Trophoblast cell (in vitro differentiated cells and primary cell): ENCODE measurements around the gene TRIP12.

ENCODE experiments used
- DNase-seq, 2 donors: peaks; one replicate each; pipeline ENCODE4 v3.0.0-alpha.2; 2016
- H2AFZ ChIP-seq: 2 replicates; pipeline ENCODE4 v1.6.1; 2013; ENCODE audit warnings: low read length, moderate library complexity, mild to moderate bottlenecking; ENCODE audit not compliant: insufficient read depth, poor library complexity
- H2AK5ac ChIP-seq: 2 replicates; pipeline ENCODE4 v1.6.1; 2013; ENCODE audit warnings: mild to moderate bottlenecking, low read length
- H2BK120ac ChIP-seq: 2 replicates; pipeline ENCODE4 v1.6.1; 2013; ENCODE audit warnings: low read length, mild to moderate bottlenecking, moderate library complexity; ENCODE audit not compliant: insufficient read depth, poor library complexity
- H2BK12ac ChIP-seq: 2 replicates; pipeline ENCODE4 v1.6.1; 2013; ENCODE audit warnings: mild to moderate bottlenecking, low read length, moderate library complexity
- H2BK5ac ChIP-seq: 2 replicates; pipeline ENCODE4 v1.6.1; 2013; ENCODE audit warnings: low read length, low read depth, moderate library complexity, mild to moderate bottlenecking; ENCODE audit not compliant: poor library complexity
- H3K14ac ChIP-seq: 2 replicates; pipeline ENCODE4 v1.6.1; 2013; ENCODE audit warnings: mild to moderate bottlenecking, low read length
- H3K18ac ChIP-seq: 2 replicates; pipeline ENCODE4 v1.6.1; 2013; ENCODE audit warnings: mild to moderate bottlenecking, low read length
- H3K23ac ChIP-seq: 2 replicates; pipeline ENCODE4 v1.6.1; 2013; ENCODE audit warnings: low read length
- H3K27ac ChIP-seq: 2 replicates; pipeline ENCODE4 v1.5.1; 2013; ENCODE audit warnings: low read depth, mild to moderate bottlenecking, inconsistent platforms, low read length, moderate library complexity
- H3K27me3 ChIP-seq: 2 replicates; pipeline ENCODE4 v1.6.1; 2013; ENCODE audit warnings: inconsistent platforms, mild to moderate bottlenecking, low read length, moderate library complexity; ENCODE audit not compliant: insufficient read depth
- H3K36me3 ChIP-seq, 2 experiments: 1 replicate in 1 of 2; 2 replicates in 1 of 2; pipeline ENCODE4 v1.6.1; 2013; ENCODE audit warnings: low read length in 2 of 2, mild to moderate bottlenecking in 2 of 2, moderate library complexity in 1 of 2; ENCODE audit not compliant: insufficient read depth in 2 of 2, control insufficient read depth in 1 of 2
- H3K4ac ChIP-seq: 2 replicates; pipeline ENCODE4 v1.6.1; 2013; ENCODE audit warnings: low read depth, mild to moderate bottlenecking, low read length, moderate library complexity
- H3K4me1 ChIP-seq, 2 experiments: 1 replicate in 1 of 2; 2 replicates in 1 of 2; pipeline ENCODE4 v1.6.1; 2013; ENCODE audit warnings: low read length in 2 of 2, mild to moderate bottlenecking in 2 of 2, moderate library complexity in 1 of 2; ENCODE audit not compliant: insufficient read depth in 2 of 2, control insufficient read depth in 1 of 2
- H3K4me2 ChIP-seq: 2 replicates; pipeline ENCODE4 v1.6.1; 2013; ENCODE audit warnings: inconsistent platforms, mild to moderate bottlenecking, low read length, moderate library complexity
- H3K4me3 ChIP-seq: 2 replicates; pipeline ENCODE4 v1.5.1; 2013; ENCODE audit warnings: mild to moderate bottlenecking, low read depth, low read length, inconsistent platforms
- H3K79me1 ChIP-seq: one replicate; pipeline ENCODE4 v1.6.1; 2013; ENCODE audit warnings: low read length
- H3K79me2 ChIP-seq: 2 replicates; pipeline ENCODE4 v1.6.1; 2013; ENCODE audit warnings: low read length, mild to moderate bottlenecking; ENCODE audit not compliant: control insufficient read depth, insufficient read depth, poor library complexity
- H3K9ac ChIP-seq: 2 replicates; pipeline ENCODE4 v1.6.1; 2013; ENCODE audit warnings: mild to moderate bottlenecking, low read length
- H3K9me3 ChIP-seq: 2 replicates; pipeline ENCODE4 v1.6.1; 2013; ENCODE audit warnings: low read depth, mild to moderate bottlenecking, control low read depth, inconsistent platforms, low read length; ENCODE audit not compliant: insufficient read depth
- H4K12ac ChIP-seq: 2 replicates; pipeline ENCODE4 v1.6.1; 2013; ENCODE audit warnings: low read depth, mild to moderate bottlenecking, low read length, moderate library complexity
- H4K8ac ChIP-seq: 2 replicates; pipeline ENCODE4 v1.6.1; 2013; ENCODE audit warnings: low read depth, mild to moderate bottlenecking, low read length, moderate library complexity
- H4K91ac ChIP-seq: one replicate; pipeline ENCODE4 v1.6.1; 2013; ENCODE audit warnings: low read depth, mild to moderate bottlenecking, low read length, moderate library complexity
- WGBS: extraction: QIAGEN DNeasy Blood & Tissue Kit; methylation state at CpG from one replicate; pipeline ENCODE4 v1.1.7; 2013; ENCODE audit warnings: missing lambda C conversion rate; ENCODE audit not compliant: insufficient read length, insufficient coverage; ENCODE audit errors: extremely low coverage; 5-methylcytosine and 5-hydroxymethylcytosine counted together

The TRIP12 gene

GRCh38 chr2:229887441-229887840, 34.4 kb downstream of the TRIP12 start:
- Histone ChIP-seq H3K79me2 (no peaks in the 10 kb centered on the region), H3K4ac (no peak overlapping the region), H3K9ac (no peak overlapping the region), H2BK120ac (no peak overlapping the region), H2AFZ (no peak overlapping the region), H3K23ac (no peak overlapping the region), H4K91ac (no peak overlapping the region), H4K12ac (no peak overlapping the region), H3K4me1 (no peaks in the 10 kb centered on the region), H3K9me3 (no peaks in the 10 kb centered on the region), H3K36me3 (peaks cover 2 to 8% of the 10 kb centered on the region in 2 experiments), H3K4me2 (no peak overlapping the region), H4K8ac (no peak overlapping the region), H2BK12ac (no peak overlapping the region), H3K27ac (no peak overlapping the region), H3K18ac (no peak overlapping the region), H3K4me3 (no peak overlapping the region), H3K27me3 (no peaks in the 10 kb centered on the region), H3K79me1 (no peaks in the 10 kb centered on the region), H2BK5ac (no peak overlapping the region), H2AK5ac (no peak overlapping the region), H3K14ac (no peak overlapping the region)
- no CpG with 5 or more reads among the region's 1 CpG for WGBS
- DNase-seq, result no peak

- Histone ChIP-seq H3K27ac (no peak overlapping the region), H3K4me2 (no peak overlapping the region), H3K79me1 (no peaks in the 10 kb centered on the region), H2AK5ac (no peak overlapping the region), H3K79me2 (no peaks in the 10 kb centered on the region), H3K9ac (no peak overlapping the region), H2AFZ (no peak overlapping the region), H3K9me3 (no peaks in the 10 kb centered on the region), H3K36me3 (peaks cover 5 to 6% of the 10 kb centered on the region in 2 experiments), H4K12ac (peak overlapping the region; percentile 62), H3K4me1 (no peaks in the 10 kb centered on the region), H3K18ac (peak overlapping the region; percentile 53), H3K4ac (peak overlapping the region; percentile 94), H2BK5ac (no peak overlapping the region), H3K14ac (no peak overlapping the region), H3K23ac (no peak overlapping the region), H4K91ac (no peak overlapping the region), H2BK120ac (no peak overlapping the region), H3K4me3 (no peak overlapping the region), H2BK12ac (no peak overlapping the region), H4K8ac (no peak overlapping the region), H3K27me3 (no peaks in the 10 kb centered on the region)
- no CpG with 5 or more reads among the region's 5 CpGs for WGBS
- no peak for DNase-seq
Measured at GRCh38 chr2:229884775-229885699, 36.8 kb downstream of the TRIP12 start.

- Histone ChIP-seq H3K4me1 (no peaks in the 10 kb centered on the region), H3K79me1 (no peaks in the 10 kb centered on the region), H4K91ac (no peak overlapping the region), H3K23ac (no peak overlapping the region), H3K18ac (no peak overlapping the region), H3K9me3 (no peaks in the 10 kb centered on the region), H3K36me3 (peaks cover 14 to 17% of the 10 kb centered on the region in 2 experiments), H3K27ac (no peak overlapping the region), H4K8ac (no peak overlapping the region), H3K14ac (no peak overlapping the region), H3K4me2 (no peak overlapping the region), H3K9ac (no peak overlapping the region), H4K12ac (no peak overlapping the region), H2BK12ac (no peak overlapping the region), H3K4ac (no peak overlapping the region), H3K79me2 (no peaks in the 10 kb centered on the region), H3K4me3 (no peak overlapping the region), H2BK5ac (no peak overlapping the region), H2AFZ (no peak overlapping the region), H2AK5ac (no peak overlapping the region), H3K27me3 (no peaks in the 10 kb centered on the region), H2BK120ac (no peak overlapping the region)
- no CpG with 5 or more reads among the region's 2 CpGs for WGBS
- no peak for DNase-seq
Measured at GRCh38 chr2:229882583-229882982, 39.2 kb downstream of the TRIP12 start.

GRCh38 chr2:229880892-229881586, 40.8 kb downstream of the TRIP12 start:
- Histone ChIP-seq H3K27me3 (no peaks in the 10 kb centered on the region), H2BK5ac (no peak overlapping the region), H2BK120ac (no peak overlapping the region), H3K27ac (no peak overlapping the region), H4K12ac (no peak overlapping the region), H3K14ac (no peak overlapping the region), H2AFZ (no peak overlapping the region), H3K4me2 (no peak overlapping the region), H3K36me3 (peaks cover 18 to 19% of the 10 kb centered on the region in 2 experiments), H2BK12ac (no peak overlapping the region), H3K23ac (no peak overlapping the region), H4K8ac (no peak overlapping the region), H3K79me1 (no peaks in the 10 kb centered on the region), H3K4me1 (no peaks in the 10 kb centered on the region), H3K18ac (no peak overlapping the region), H3K79me2 (no peaks in the 10 kb centered on the region), H3K9ac (no peak overlapping the region), H4K91ac (no peak overlapping the region), H2AK5ac (no peak overlapping the region), H3K9me3 (no peaks in the 10 kb centered on the region), H3K4me3 (no peak overlapping the region), H3K4ac (peak overlapping the region; percentile 62)
- WGBS, result no CpG with 5 or more reads among the region's 5 CpGs
- no peak for DNase-seq
